ENCODE results near the gene NME7.
"Not testable (repeated sequence)": the region's sequence is repeated elsewhere in the genome, so short reads cannot be mapped to it uniquely, and the experiment has no call there.

Gene NME7

GRCh38 chr1:169367096-169367685, 406 bp downstream of the NME7 start:
- no peaks in the 10 kb centered on the region for H3K9me3 ChIP-seq (ENCODE audit: control insufficient read depth, low read length)
- peaks cover 22% of the 10 kb centered on the region for H3K4me1 ChIP-seq (ENCODE audit: control insufficient read depth, insufficient read depth, low read length)
- H3K4me3 ChIP-seq (ENCODE audit: low read length), result peak overlapping the region; percentile 97
- DNase-seq (ENCODE audit: low read depth), result no peak
- no peaks in the 10 kb centered on the region for H3K27me3 ChIP-seq (replicated peaks; ENCODE audit: control insufficient read depth, insufficient read depth, low read length)
- H3K36me3 ChIP-seq (ENCODE audit: control insufficient read depth, insufficient read depth, low read length, severe bottlenecking), result peaks cover 24% of the 10 kb centered on the region
- peak overlapping the region; percentile 95 for H3K9ac ChIP-seq (ENCODE audit: low read length)

- peaks cover 4% of the 10 kb centered on the region for H3K36me3 ChIP-seq (ENCODE audit: control insufficient read depth, insufficient read depth, low read length, severe bottlenecking)
- DNase-seq (ENCODE audit: low read depth), result no peak
Measured at GRCh38 chr1:169364948-169365347, 2.6 kb downstream of the NME7 start.

GRCh38 chr1:169363046-169363730, 4.4 kb downstream of the NME7 start:
- Histone ChIP-seq H3K9me3 (ENCODE audit: control insufficient read depth, low read length) (no peaks in the 10 kb centered on the region), H3K27me3 (replicated peaks; ENCODE audit: control insufficient read depth, insufficient read depth, low read length) (no peaks in the 10 kb centered on the region), H3K4me3 (ENCODE audit: low read length) (no peak overlapping the region), H3K4me1 (ENCODE audit: control insufficient read depth, insufficient read depth, low read length) (peaks cover 20% of the 10 kb centered on the region), H3K9ac (ENCODE audit: low read length) (no peak overlapping the region), H3K36me3 (ENCODE audit: control insufficient read depth, insufficient read depth, low read length, severe bottlenecking) (no peaks in the 10 kb centered on the region)
- peak; percentile 77 for DNase-seq (ENCODE audit: low read depth)

More at GRCh38 chr1:169364948-169365347, 2.6 kb downstream of the NME7 start:
- Histone ChIP-seq H3K9me3 (ENCODE audit: control insufficient read depth, low read length) (no peaks in the 10 kb centered on the region), H3K4me1 (ENCODE audit: control insufficient read depth, insufficient read depth, low read length) (peaks cover 30% of the 10 kb centered on the region), H3K4me3 (ENCODE audit: low read length) (no peak overlapping the region), H3K27me3 (replicated peaks; ENCODE audit: control insufficient read depth, insufficient read depth, low read length) (no peaks in the 10 kb centered on the region), H3K9ac (ENCODE audit: low read length) (no peak overlapping the region)

GRCh38 chr1:169361281-169361680, 6.3 kb downstream of the NME7 start:
- no peaks in the 10 kb centered on the region for H3K9me3 ChIP-seq (ENCODE audit: control insufficient read depth, low read length)
- H3K4me3 ChIP-seq (ENCODE audit: low read length), result no peak overlapping the region
- H3K4me1 ChIP-seq (ENCODE audit: control insufficient read depth, insufficient read depth, low read length), result peaks cover 13% of the 10 kb centered on the region
- H3K27me3 ChIP-seq (replicated peaks; ENCODE audit: control insufficient read depth, insufficient read depth, low read length), result no peaks in the 10 kb centered on the region
- H3K9ac ChIP-seq (ENCODE audit: low read length), result no peak overlapping the region
- no peaks in the 10 kb centered on the region for H3K36me3 ChIP-seq (ENCODE audit: control insufficient read depth, insufficient read depth, low read length, severe bottlenecking)
- DNase-seq (ENCODE audit: low read depth), result no peak

- H3K9me3 ChIP-seq (ENCODE audit: control insufficient read depth, low read length), result no peaks in the 10 kb centered on the region
Measured at GRCh38 chr1:169360415-169360814, 7.2 kb downstream of the NME7 start.

GRCh38 chr1:169348383-169349036, 19.1 kb downstream of the NME7 start:
- Histone ChIP-seq H3K9me3 (ENCODE audit: control insufficient read depth, low read length) (peaks cover 6% of the 10 kb centered on the region), H3K4me1 (ENCODE audit: control insufficient read depth, insufficient read depth, low read length) (peaks cover 3% of the 10 kb centered on the region)
- DNase-seq (ENCODE audit: low read depth), result peak; percentile 88

More at GRCh38 chr1:169360415-169360814, 7.2 kb downstream of the NME7 start:
- Histone ChIP-seq H3K4me3 (ENCODE audit: low read length) (no peak overlapping the region), H3K27me3 (replicated peaks; ENCODE audit: control insufficient read depth, insufficient read depth, low read length) (no peaks in the 10 kb centered on the region), H3K9ac (ENCODE audit: low read length) (no peak overlapping the region), H3K4me1 (ENCODE audit: control insufficient read depth, insufficient read depth, low read length) (peaks cover 13% of the 10 kb centered on the region), H3K36me3 (ENCODE audit: control insufficient read depth, insufficient read depth, low read length, severe bottlenecking) (no peaks in the 10 kb centered on the region)
- DNase-seq (ENCODE audit: low read depth), result no peak

GRCh38 chr1:169347688-169348382, 19.8 kb downstream of the NME7 start:
- no peak for DNase-seq (ENCODE audit: low read depth)
- Histone ChIP-seq H3K4me1 (ENCODE audit: control insufficient read depth, insufficient read depth, low read length) (peaks cover 3% of the 10 kb centered on the region), H3K36me3 (ENCODE audit: control insufficient read depth, insufficient read depth, low read length, severe bottlenecking) (no peaks in the 10 kb centered on the region), H3K4me3 (ENCODE audit: low read length) (no peak overlapping the region), H3K9me3 (ENCODE audit: control insufficient read depth, low read length) (peaks cover 1% of the 10 kb centered on the region), H3K9ac (ENCODE audit: low read length) (no peak overlapping the region), H3K27me3 (replicated peaks; ENCODE audit: control insufficient read depth, insufficient read depth, low read length) (no peaks in the 10 kb centered on the region)

More at GRCh38 chr1:169348383-169349036, 19.1 kb downstream of the NME7 start:
- Histone ChIP-seq H3K36me3 (ENCODE audit: control insufficient read depth, insufficient read depth, low read length, severe bottlenecking) (no peaks in the 10 kb centered on the region), H3K27me3 (replicated peaks; ENCODE audit: control insufficient read depth, insufficient read depth, low read length) (no peaks in the 10 kb centered on the region), H3K9ac (ENCODE audit: low read length) (no peak overlapping the region), H3K4me3 (ENCODE audit: low read length) (no peak overlapping the region)

- Histone ChIP-seq H3K9ac (ENCODE audit: low read length) (no peak overlapping the region), H3K4me3 (ENCODE audit: low read length) (no peak overlapping the region), H3K36me3 (ENCODE audit: control insufficient read depth, insufficient read depth, low read length, severe bottlenecking) (no peaks in the 10 kb centered on the region), H3K4me1 (ENCODE audit: control insufficient read depth, insufficient read depth, low read length) (peaks cover 3% of the 10 kb centered on the region), H3K9me3 (ENCODE audit: control insufficient read depth, low read length) (no peaks in the 10 kb centered on the region), H3K27me3 (replicated peaks; ENCODE audit: control insufficient read depth, insufficient read depth, low read length) (no peaks in the 10 kb centered on the region)
- DNase-seq (ENCODE audit: low read depth), result no peak
Measured at GRCh38 chr1:169346036-169346589, 21.5 kb downstream of the NME7 start.

GRCh38 chr1:169345511-169345910, 22.1 kb downstream of the NME7 start:
- Histone ChIP-seq H3K4me3 (ENCODE audit: low read length) (no peak overlapping the region), H3K9me3 (ENCODE audit: control insufficient read depth, low read length) (no peaks in the 10 kb centered on the region), H3K36me3 (ENCODE audit: control insufficient read depth, insufficient read depth, low read length, severe bottlenecking) (no peaks in the 10 kb centered on the region), H3K4me1 (ENCODE audit: control insufficient read depth, insufficient read depth, low read length) (peaks cover 3% of the 10 kb centered on the region), H3K9ac (ENCODE audit: low read length) (no peak overlapping the region), H3K27me3 (replicated peaks; ENCODE audit: control insufficient read depth, insufficient read depth, low read length) (no peaks in the 10 kb centered on the region)
- DNase-seq (ENCODE audit: low read depth), result no peak

GRCh38 chr1:169342096-169342495, 25.5 kb downstream of the NME7 start:
- not testable (repeated sequence) for H3K27me3 ChIP-seq (replicated peaks; ENCODE audit: control insufficient read depth, insufficient read depth, low read length); H3K4me1 ChIP-seq (ENCODE audit: control insufficient read depth, insufficient read depth, low read length); H3K4me3 ChIP-seq (ENCODE audit: low read length); DNase-seq (ENCODE audit: low read depth); H3K36me3 ChIP-seq (ENCODE audit: control insufficient read depth, insufficient read depth, low read length, severe bottlenecking); H3K9me3 ChIP-seq (ENCODE audit: control insufficient read depth, low read length); H3K9ac ChIP-seq (ENCODE audit: low read length)

GRCh38 chr1:169340882-169341281, 26.7 kb downstream of the NME7 start:
- Histone ChIP-seq H3K4me1 (ENCODE audit: control insufficient read depth, insufficient read depth, low read length) (no peaks in the 10 kb centered on the region), H3K9ac (ENCODE audit: low read length) (no peak overlapping the region), H3K4me3 (ENCODE audit: low read length) (no peak overlapping the region), H3K36me3 (ENCODE audit: control insufficient read depth, insufficient read depth, low read length, severe bottlenecking) (no peaks in the 10 kb centered on the region), H3K9me3 (ENCODE audit: control insufficient read depth, low read length) (no peaks in the 10 kb centered on the region), H3K27me3 (replicated peaks; ENCODE audit: control insufficient read depth, insufficient read depth, low read length) (no peaks in the 10 kb centered on the region)
- DNase-seq (ENCODE audit: low read depth), result no peak

Measured in adipocyte (in vitro differentiated cells).